ENCODE data around the gene MFSD12.
"Not testable (repeated sequence)": the region's sequence is repeated elsewhere in the genome, so short reads cannot be mapped to it uniquely, and the experiment has no call there.

Gene MFSD12

GRCh38 chr19:3536429-3537100 lies 20.8 kb downstream of the MFSD12 start:
- no peak for DNase-seq (ENCODE audit: low read depth)

GRCh38 chr19:3535981-3536380 lies 21.4 kb downstream of the MFSD12 start:
- no peak for DNase-seq (ENCODE audit: low read depth)

GRCh38 chr19:3535563-3535965 lies 21.8 kb downstream of the MFSD12 start:
- DNase-seq (ENCODE audit: low read depth): no peak

- no peak for DNase-seq (ENCODE audit: low read depth)
Observed at GRCh38 chr19:3535235-3535535, 22.2 kb downstream of the MFSD12 start.

GRCh38 chr19:3534375-3535234 lies 22.8 kb downstream of the MFSD12 start:
- no peak for DNase-seq (ENCODE audit: low read depth)

GRCh38 chr19:3533563-3534216 lies 23.7 kb downstream of the MFSD12 start:
- no peak for DNase-seq (ENCODE audit: low read depth)

- DNase-seq (ENCODE audit: low read depth): no peak
Observed at GRCh38 chr19:3533033-3533432, 24.4 kb downstream of the MFSD12 start.

GRCh38 chr19:3532154-3532786 lies 25.1 kb downstream of the MFSD12 start:
- DNase-seq (ENCODE audit: low read depth): no peak

GRCh38 chr19:3531716-3532115 lies 25.7 kb downstream of the MFSD12 start:
- no peak for DNase-seq (ENCODE audit: low read depth)

- no peak for DNase-seq (ENCODE audit: low read depth)
Observed at GRCh38 chr19:3530389-3530788, 27.0 kb downstream of the MFSD12 start.

GRCh38 chr19:3529299-3529698 lies 28.1 kb downstream of the MFSD12 start:
- DNase-seq (ENCODE audit: low read depth): not testable (repeated sequence)

GRCh38 chr19:3528539-3529211 lies 28.7 kb downstream of the MFSD12 start:
- DNase-seq (ENCODE audit: low read depth): no peak

GRCh38 chr19:3528080-3528479 lies 29.3 kb downstream of the MFSD12 start:
- DNase-seq (ENCODE audit: low read depth): no peak

GRCh38 chr19:3527238-3527910 lies 30.0 kb downstream of the MFSD12 start:
- no peak for DNase-seq (ENCODE audit: low read depth)

- no peak for DNase-seq (ENCODE audit: low read depth)
Observed at GRCh38 chr19:3526507-3527237, 30.7 kb downstream of the MFSD12 start.

- DNase-seq (ENCODE audit: low read depth): no peak
Observed at GRCh38 chr19:3524904-3525451, 32.4 kb downstream of the MFSD12 start.

- DNase-seq (ENCODE audit: low read depth): no peak
Observed at GRCh38 chr19:3524078-3524842, 33.1 kb downstream of the MFSD12 start.

GRCh38 chr19:3523361-3524077 lies 33.9 kb downstream of the MFSD12 start:
- DNase-seq (ENCODE audit: low read depth): no peak
